Memory B cell (primary cell): ENCODE results near the gene KIFC1.
"Not testable (repeated sequence)": the region's sequence is repeated elsewhere in the genome, so short reads cannot be mapped to it uniquely, and the experiment has no call there.

Source experiments
- ATAC-seq: fragments of 150-1000 bp; cut with Tn5 transposase; 2 replicates; pipeline ENCODE4 v1.10.0; 2021; ENCODE audit warnings: low read depth, mild to moderate bottlenecking, moderate library complexity
- DNase-seq, 2 donors: peaks; one replicate each; pipeline ENCODE4 v3.0.0; 2022; ENCODE audit warnings: low spot score in 2 of 2
- H3K27ac Mint-ChIP-seq: one replicate; pipeline ENCODE4 v1.8.0; 2022; ENCODE audit warnings: mild to moderate bottlenecking, moderate library complexity, mixed read lengths
- H3K27me3 Mint-ChIP-seq: one replicate; pipeline ENCODE4 v1.8.0; 2022; ENCODE audit warnings: mixed read lengths
- H3K36me3 Mint-ChIP-seq: one replicate; pipeline ENCODE4 v1.8.0; 2022; ENCODE audit warnings: mild to moderate bottlenecking, mixed read lengths
- H3K4me1 Mint-ChIP-seq: one replicate; pipeline ENCODE4 v1.8.0; 2022; ENCODE audit warnings: mixed read lengths
- H3K4me3 Mint-ChIP-seq: one replicate; pipeline ENCODE4 v1.8.0; 2022; ENCODE audit warnings: mild to moderate bottlenecking, moderate library complexity, mixed read lengths
- H3K9me3 Mint-ChIP-seq: one replicate; pipeline ENCODE4 v1.8.0; 2022; ENCODE audit warnings: mixed read lengths

KIFC1 gene

DNA sequence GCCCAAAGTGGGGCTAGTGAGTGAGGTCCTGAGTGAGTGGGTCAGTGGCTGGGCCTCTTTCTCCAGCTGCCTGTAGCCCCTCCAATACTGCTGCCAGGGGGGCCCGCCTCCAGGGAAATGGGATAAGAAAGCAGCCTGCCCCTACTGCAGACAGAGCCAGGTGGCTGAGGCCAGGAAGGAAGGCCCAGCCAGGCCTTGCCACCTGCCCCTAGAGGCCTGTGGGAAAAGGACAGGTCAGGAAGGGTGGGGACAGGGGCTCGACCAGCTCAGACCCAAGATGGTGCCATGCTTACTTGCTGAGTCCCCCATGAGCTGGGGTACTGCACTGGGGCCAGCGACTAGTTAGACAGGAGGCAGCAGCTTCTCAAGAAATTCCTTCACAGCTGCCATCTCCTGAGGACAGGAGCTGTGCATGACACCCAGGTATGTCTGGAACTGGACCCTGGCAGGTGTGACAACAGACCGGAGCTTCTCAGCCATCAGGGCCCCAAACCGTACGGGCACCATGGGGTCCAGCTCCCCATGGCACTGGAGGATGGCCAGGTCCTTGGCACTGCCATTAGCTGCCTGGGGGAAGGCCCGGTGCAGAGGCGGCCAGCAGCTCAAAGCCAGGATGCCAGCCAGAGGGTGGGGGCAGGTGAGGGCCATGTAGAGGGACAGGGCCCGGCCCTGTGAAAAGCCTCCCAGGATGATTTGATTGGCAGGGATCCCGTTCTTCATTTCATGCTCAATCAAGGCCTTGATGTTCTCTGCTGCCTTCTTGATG, 26.2 kb upstream of the KIFC1 start:
- not testable (repeated sequence) for H3K9me3 Mint-ChIP-seq, H3K4me3 Mint-ChIP-seq, ATAC-seq, H3K27ac Mint-ChIP-seq, H3K4me1 Mint-ChIP-seq, DNase-seq, H3K27me3 Mint-ChIP-seq, H3K36me3 Mint-ChIP-seq

GRCh38 chr6:33367009-33367714, 24.5 kb upstream of the KIFC1 start:
- no peak for ATAC-seq
- H3K36me3 Mint-ChIP-seq: no peaks in the 10 kb centered on the region
- no peak overlapping the region for H3K4me3 Mint-ChIP-seq

GRCh38 chr6:33367715-33368025, 24.0 kb upstream of the KIFC1 start:
- ATAC-seq, DNase-seq, H3K4me3 Mint-ChIP-seq, H3K4me1 Mint-ChIP-seq, H3K27me3 Mint-ChIP-seq, H3K9me3 Mint-ChIP-seq, H3K27ac Mint-ChIP-seq, H3K36me3 Mint-ChIP-seq: not testable (repeated sequence)

More at GRCh38 chr6:33367009-33367714, 24.5 kb upstream of the KIFC1 start:
- H3K4me1 Mint-ChIP-seq: peaks cover 2% of the 10 kb centered on the region
- peaks cover 5% of the 10 kb centered on the region for H3K27me3 Mint-ChIP-seq
- DNase-seq: no peak
- no peaks in the 10 kb centered on the region for H3K9me3 Mint-ChIP-seq
- H3K27ac Mint-ChIP-seq: no peak overlapping the region

DNA sequence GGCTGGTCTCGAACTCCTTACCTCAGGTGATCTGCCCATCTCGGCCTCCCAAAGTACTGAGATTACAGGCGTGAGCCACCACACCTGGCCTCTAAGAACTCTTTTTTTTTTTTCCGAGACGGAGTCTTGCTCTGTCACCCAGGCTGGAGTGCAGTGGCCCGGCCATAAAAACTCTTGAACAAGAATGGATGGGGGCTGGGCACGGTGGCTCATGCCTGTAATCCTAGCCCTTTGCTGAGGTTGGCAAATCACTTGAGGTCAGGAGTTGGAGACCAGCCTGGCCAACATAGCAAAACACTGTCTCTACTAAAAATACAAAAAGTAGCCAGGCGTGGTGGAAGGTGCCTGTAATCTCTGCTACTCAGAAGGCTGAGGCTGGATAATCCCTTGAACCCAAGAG, 19.7 kb upstream of the KIFC1 start:
- ATAC-seq, H3K27me3 Mint-ChIP-seq, H3K4me1 Mint-ChIP-seq, H3K4me3 Mint-ChIP-seq, DNase-seq, H3K36me3 Mint-ChIP-seq, H3K9me3 Mint-ChIP-seq, H3K27ac Mint-ChIP-seq: not testable (repeated sequence)

DNA sequence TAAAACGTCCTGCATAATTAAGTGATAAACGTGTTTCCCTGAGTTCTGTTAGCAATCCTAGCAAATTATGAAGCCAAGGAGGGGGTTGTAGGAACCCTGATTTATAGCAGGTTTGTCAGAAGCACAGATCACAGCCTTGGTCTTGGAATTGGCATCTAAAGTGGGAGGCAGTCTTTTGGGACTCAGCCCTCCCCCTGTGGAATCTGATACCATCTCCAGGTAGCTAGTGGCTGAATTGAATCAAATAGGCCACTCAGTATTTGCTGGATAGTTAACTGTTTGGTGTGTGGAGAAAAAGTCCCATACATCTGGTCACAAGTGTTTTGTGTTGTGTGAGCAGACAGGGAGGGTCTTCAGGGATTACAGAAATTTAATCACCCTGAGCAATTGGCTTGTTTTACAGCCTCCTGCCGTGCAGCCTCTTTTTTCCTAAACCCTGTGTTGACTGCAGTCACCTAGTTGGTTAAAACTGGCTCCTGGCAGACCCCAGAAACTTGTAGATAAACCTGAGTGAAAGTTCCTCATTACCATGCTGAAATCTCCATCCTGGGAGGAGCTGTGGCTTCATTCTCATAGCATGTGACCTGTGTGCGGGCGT, 19.0 kb upstream of the KIFC1 start:
- H3K27me3 Mint-ChIP-seq: no peaks in the 10 kb centered on the region
- peaks cover 2% of the 10 kb centered on the region for H3K4me1 Mint-ChIP-seq
- DNase-seq: no peak
- ATAC-seq: no peak
- H3K9me3 Mint-ChIP-seq: no peaks in the 10 kb centered on the region
- H3K4me3 Mint-ChIP-seq: no peak overlapping the region
- H3K27ac Mint-ChIP-seq: no peak overlapping the region
- H3K36me3 Mint-ChIP-seq: no peaks in the 10 kb centered on the region

- DNase-seq: no peak
- H3K27me3 Mint-ChIP-seq: no peaks in the 10 kb centered on the region
- H3K27ac Mint-ChIP-seq: no peak overlapping the region
- H3K4me3 Mint-ChIP-seq: no peak overlapping the region
- peaks cover 2% of the 10 kb centered on the region for H3K4me1 Mint-ChIP-seq
- no peaks in the 10 kb centered on the region for H3K36me3 Mint-ChIP-seq
- ATAC-seq: no peak
- H3K9me3 Mint-ChIP-seq: no peaks in the 10 kb centered on the region
These were observed 17.4 kb upstream of the KIFC1 start for GRCh38 chr6:33373960-33374910.

DNA sequence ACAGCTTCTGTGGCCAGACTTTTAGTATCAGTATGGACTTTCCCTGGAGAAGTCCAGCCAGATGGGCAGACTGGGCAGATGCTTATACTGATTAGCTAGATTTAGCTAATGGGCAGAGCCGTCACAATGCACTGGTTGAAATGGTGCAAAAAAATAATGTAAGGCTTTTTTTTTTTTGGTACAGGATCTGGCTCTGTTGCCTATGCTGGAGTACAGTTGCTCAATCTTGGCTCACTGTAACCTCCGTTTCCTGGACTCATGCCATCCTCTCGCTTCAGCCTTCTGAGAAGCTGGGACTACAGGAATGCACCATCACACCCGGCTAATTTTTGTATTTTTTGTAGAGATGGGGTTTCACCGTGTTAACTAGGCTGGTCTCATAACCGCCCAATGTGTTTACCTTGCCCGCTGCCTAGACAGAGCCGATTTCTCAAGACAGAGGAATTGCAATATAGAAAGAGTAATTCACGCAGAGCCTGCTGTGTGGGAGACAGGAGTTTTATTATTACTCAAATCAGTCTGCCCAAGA, 16.4 kb upstream of the KIFC1 start:
- Mint-ChIP-seq H3K9me3 (no peaks in the 10 kb centered on the region), H3K27me3 (no peaks in the 10 kb centered on the region), H3K4me1 (peaks cover 2% of the 10 kb centered on the region), H3K4me3 (no peak overlapping the region), H3K27ac (no peak overlapping the region), H3K36me3 (no peaks in the 10 kb centered on the region)
- no peak for DNase-seq
- ATAC-seq: no peak

DNA sequence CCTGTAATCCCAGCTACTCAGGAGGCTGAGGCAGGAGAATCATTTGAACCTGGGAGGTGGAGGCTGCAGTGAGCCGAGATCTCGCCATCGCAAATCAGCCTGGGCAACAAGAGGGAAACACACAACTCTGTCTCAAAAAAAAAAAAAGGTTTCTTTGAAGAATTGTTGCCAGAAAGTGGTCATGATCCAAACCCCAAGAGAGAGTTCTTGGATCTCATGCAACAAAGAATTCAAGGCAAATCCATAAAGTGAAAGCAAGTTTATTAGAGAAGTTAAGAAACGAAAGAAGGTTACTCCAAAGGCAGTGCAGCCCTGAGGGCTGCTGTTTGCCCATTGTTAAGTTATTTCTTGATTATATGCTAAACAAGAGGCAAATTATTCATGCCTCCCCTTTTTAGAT, 14.5 kb upstream of the KIFC1 start:
- Mint-ChIP-seq H3K4me3 (no peak overlapping the region), H3K9me3 (no peaks in the 10 kb centered on the region), H3K36me3 (no peaks in the 10 kb centered on the region), H3K4me1 (peaks cover 2% of the 10 kb centered on the region), H3K27me3 (no peaks in the 10 kb centered on the region), H3K27ac (no peak overlapping the region)
- ATAC-seq (no peak), DNase-seq (no peak)

DNA sequence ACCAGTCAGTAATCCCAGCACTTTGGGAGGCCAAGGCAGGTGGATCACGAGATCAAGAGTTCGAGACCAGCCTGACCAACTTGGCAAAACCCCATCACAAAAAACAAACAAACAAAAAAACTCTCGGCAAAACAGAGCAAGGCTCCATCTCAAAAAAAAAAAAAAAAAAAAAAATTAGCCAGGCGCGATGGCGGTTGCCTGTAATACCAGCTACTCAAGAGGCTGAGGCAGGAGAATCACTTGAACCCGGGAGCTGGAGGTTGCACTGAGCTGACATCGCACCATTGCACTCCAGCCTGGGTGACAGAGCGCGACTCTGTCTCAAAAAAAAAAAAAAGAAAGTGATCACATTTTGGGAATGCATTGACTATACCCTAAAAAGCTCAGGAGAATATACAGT, 12.4 kb upstream of the KIFC1 start:
- not testable (repeated sequence) for ATAC-seq, DNase-seq

GRCh38 chr6:33380272-33380981, 11.2 kb upstream of the KIFC1 start:
- Mint-ChIP-seq H3K27ac (no peak overlapping the region), H3K4me1 (no peaks in the 10 kb centered on the region), H3K36me3 (no peaks in the 10 kb centered on the region), H3K9me3 (no peaks in the 10 kb centered on the region), H3K4me3 (no peak overlapping the region), H3K27me3 (no peaks in the 10 kb centered on the region)
- DNase-seq (no peak), ATAC-seq (no peak)

More for the DNA sequence above, 12.4 kb upstream of the KIFC1 start:
- not testable (repeated sequence) for H3K27me3 Mint-ChIP-seq, H3K27ac Mint-ChIP-seq, H3K4me1 Mint-ChIP-seq, H3K4me3 Mint-ChIP-seq, H3K9me3 Mint-ChIP-seq, H3K36me3 Mint-ChIP-seq

- no peaks in the 10 kb centered on the region for H3K9me3 Mint-ChIP-seq
- H3K27me3 Mint-ChIP-seq: no peaks in the 10 kb centered on the region
- no peak overlapping the region for H3K27ac Mint-ChIP-seq
- DNase-seq: no peak
- ATAC-seq: no peak
- H3K36me3 Mint-ChIP-seq: no peaks in the 10 kb centered on the region
- H3K4me3 Mint-ChIP-seq: no peak overlapping the region
- no peaks in the 10 kb centered on the region for H3K4me1 Mint-ChIP-seq
These were observed 8.0 kb upstream of the KIFC1 start for GRCh38 chr6:33383427-33384185.

DNA sequence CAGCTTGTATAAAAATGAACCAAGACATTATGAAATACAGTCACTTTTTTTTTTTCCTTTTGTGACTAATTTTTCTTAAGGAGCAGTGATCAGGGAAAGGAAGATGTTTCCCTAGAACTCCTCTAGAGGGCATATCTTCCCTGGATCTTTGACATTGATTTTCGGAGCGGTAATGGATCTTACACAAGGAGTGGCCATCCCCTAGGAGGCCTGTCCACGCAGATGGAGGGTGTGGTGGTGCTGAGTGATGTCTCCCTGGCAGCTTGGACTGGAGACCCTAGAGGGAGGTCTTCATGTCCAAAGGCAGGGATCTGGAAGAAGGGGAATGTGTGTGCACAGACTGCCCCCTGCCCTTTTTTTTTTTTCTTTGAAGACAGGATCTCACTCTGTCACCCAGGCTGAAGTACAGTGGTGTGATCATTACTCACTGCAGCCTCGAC, 7.0 kb upstream of the KIFC1 start:
- Mint-ChIP-seq H3K4me1 (no peaks in the 10 kb centered on the region), H3K27ac (no peak overlapping the region), H3K4me3 (no peak overlapping the region), H3K27me3 (no peaks in the 10 kb centered on the region), H3K9me3 (no peaks in the 10 kb centered on the region), H3K36me3 (no peaks in the 10 kb centered on the region)
- DNase-seq (no peak), ATAC-seq (no peak)

DNA sequence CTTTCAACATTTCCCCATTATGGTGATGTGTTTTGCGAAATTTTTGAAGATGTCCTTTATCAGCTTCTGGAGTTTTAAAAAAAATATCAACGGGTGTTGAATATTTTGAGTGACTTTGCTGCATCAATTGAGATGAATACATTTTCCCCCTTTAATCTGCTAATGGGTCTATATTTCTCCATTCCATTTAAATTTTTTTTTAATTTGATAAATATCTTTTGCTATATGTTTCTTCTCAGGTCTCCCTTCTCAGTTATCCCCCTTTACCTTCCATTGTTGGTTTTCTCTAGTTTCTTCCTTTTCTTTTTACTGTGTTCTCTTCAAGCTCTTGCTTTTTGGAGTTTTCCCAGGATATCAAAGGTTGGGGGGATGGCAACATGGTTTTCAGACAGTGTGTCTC, 1.4 kb upstream of the KIFC1 start:
- Mint-ChIP-seq H3K27ac (no peak overlapping the region), H3K4me3 (no peak overlapping the region), H3K9me3 (no peaks in the 10 kb centered on the region), H3K36me3 (no peaks in the 10 kb centered on the region), H3K27me3 (peaks cover 4% of the 10 kb centered on the region), H3K4me1 (peaks cover 15% of the 10 kb centered on the region)
- DNase-seq: no peak
- no peak for ATAC-seq
